Measurements from ENCODE around the gene PARD3B. TPM values are rescaled to one million over a fixed set of nuclear protein-coding genes. Genes with fewer than 3 reads are reported as not detected.

The PARD3B gene
- total RNA-seq, 1 experiment from 2014 or later = 7.6 TPM

DNA sequence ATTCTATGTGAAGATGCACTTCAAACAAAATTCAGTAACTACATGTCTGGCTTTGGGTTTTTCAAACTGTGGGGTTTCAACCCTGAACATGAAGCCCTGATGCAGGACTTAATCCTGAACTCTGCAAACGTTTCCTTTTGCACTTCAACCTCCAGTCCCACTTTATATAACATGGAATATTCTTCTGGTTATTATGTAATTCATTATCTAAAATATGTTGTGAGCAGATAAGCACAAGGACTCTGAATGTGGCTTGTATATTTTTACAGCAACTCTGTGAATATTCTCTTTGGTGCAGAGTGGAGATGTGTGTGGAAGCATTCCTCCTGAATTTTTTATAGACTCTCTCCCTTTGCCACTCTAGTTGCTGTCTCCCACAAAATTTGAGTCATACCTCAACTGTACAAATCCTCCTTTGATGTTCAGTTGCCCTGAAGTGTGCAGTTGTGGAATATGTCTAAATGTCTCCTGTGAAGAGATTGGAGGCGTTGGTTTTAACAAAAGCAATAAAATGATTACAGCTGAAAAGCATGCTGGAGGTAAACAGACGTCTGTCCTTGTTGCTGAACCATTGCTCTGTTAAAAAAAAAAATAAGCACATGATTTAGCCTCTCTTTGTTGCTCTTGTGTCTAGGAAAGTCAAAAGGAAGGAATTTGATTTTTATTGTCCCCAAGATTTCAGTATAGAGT lies 931.9 kb downstream of the PARD3B start:
- H2AFZ ChIP-seq = no peak overlapping the region
- intact Hi-C loops (cut with micrococcal nuclease; ENCODE audit: unreplicated experiment) = no loop called here
- no peaks in the 10 kb centered on the region for H3K9me3 ChIP-seq (ENCODE audit: insufficient read depth, low read depth)
- H3F3A ChIP-seq (ENCODE audit: insufficient read depth, low read depth) = no peaks in the 10 kb centered on the region
- BruUV-seq (replicated peaks) = no TSS peak
- H3K36me3 ChIP-seq (ENCODE audit: low read depth) = no peaks in the 10 kb centered on the region
- no peaks in the 10 kb centered on the region for H3K4me1 ChIP-seq (replicated peaks; ENCODE audit: insufficient read depth)
- H3K4me2 ChIP-seq = no peak overlapping the region
- POLR2A ChIA-PET (ENCODE audit: unreplicated experiment) = no interaction called here
- H3K9me2 ChIP-seq (ENCODE audit: insufficient read depth) = no peaks in the 10 kb centered on the region; the same call in 1 of the 2 replicates
- H3K4me3 ChIP-seq = no peak overlapping the region
- no peak for TF ChIP-seq EZH2 (IDR thresholded peaks at IDR 0.05; ENCODE audit: low read depth)
- TF ChIP-seq, protein P1, sequence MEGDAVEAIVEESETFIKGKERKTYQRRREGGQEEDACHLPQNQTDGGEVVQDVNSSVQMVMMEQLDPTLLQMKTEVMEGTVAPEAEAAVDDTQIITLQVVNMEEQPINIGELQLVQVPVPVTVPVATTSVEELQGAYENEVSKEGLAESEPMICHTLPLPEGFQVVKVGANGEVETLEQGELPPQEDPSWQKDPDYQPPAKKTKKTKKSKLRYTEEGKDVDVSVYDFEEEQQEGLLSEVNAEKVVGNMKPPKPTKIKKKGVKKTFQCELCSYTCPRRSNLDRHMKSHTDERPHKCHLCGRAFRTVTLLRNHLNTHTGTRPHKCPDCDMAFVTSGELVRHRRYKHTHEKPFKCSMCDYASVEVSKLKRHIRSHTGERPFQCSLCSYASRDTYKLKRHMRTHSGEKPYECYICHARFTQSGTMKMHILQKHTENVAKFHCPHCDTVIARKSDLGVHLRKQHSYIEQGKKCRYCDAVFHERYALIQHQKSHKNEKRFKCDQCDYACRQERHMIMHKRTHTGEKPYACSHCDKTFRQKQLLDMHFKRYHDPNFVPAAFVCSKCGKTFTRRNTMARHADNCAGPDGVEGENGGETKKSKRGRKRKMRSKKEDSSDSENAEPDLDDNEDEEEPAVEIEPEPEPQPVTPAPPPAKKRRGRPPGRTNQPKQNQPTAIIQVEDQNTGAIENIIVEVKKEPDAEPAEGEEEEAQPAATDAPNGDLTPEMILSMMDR (conservative IDR thresholded peaks at IDR 0.05) = no peak
- no peak for DNase-seq
- no peaks in the 10 kb centered on the region for H3K79me2 ChIP-seq (ENCODE audit: low read depth)
- no peak overlapping the region for H3K27ac ChIP-seq
- CTCF ChIA-PET = no interaction called here
- H3K27me3 ChIP-seq (ENCODE audit: insufficient read depth, low read depth) = no peaks in the 10 kb centered on the region
- no peaks in the 10 kb centered on the region for H4K20me1 ChIP-seq (ENCODE audit: insufficient read depth)

DNA sequence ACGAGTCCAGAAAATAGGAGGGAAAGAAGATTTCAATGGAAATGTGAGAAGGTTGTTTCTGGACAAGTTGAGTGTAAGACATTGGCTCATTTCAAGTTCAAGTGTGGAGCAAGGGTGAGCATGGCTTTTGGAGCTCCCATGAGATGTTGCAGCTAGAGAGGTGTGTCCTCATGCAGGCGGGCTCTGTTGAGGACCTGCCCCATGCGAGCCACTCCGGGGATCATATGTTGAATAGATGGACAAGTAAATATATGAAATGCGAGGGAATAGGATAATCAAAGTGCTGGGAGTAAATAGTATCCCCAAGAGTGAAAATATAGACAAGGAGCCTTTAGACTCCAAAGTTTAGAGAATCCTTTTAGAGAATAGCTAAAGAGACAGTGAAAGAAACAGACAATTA lies 936.6 kb downstream of the PARD3B start:
- TF ChIP-seq EZH2 (IDR thresholded peaks at IDR 0.05; ENCODE audit: low read depth) = no peak
- TF ChIP-seq, protein P1 (conservative IDR thresholded peaks at IDR 0.05) = no peak
- no peaks in the 10 kb centered on the region; the same call in 1 of the 2 replicates for H3K9me2 ChIP-seq (ENCODE audit: insufficient read depth)
- H3K79me2 ChIP-seq (ENCODE audit: low read depth) = no peaks in the 10 kb centered on the region
- H3F3A ChIP-seq (ENCODE audit: insufficient read depth, low read depth) = no peaks in the 10 kb centered on the region
- H3K27ac ChIP-seq = no peak overlapping the region
- H3K27me3 ChIP-seq (ENCODE audit: insufficient read depth, low read depth) = no peaks in the 10 kb centered on the region
- POLR2A ChIA-PET (ENCODE audit: unreplicated experiment) = no interaction called here
- H3K4me2 ChIP-seq = no peak overlapping the region
- no peaks in the 10 kb centered on the region for H3K36me3 ChIP-seq (ENCODE audit: low read depth)
- no peak for DNase-seq
- intact Hi-C loops (cut with micrococcal nuclease; ENCODE audit: unreplicated experiment) = no loop called here
- no peak overlapping the region for H2AFZ ChIP-seq
- no peaks in the 10 kb centered on the region for H3K9me3 ChIP-seq (ENCODE audit: insufficient read depth, low read depth)
- H3K4me3 ChIP-seq = no peak overlapping the region
- no peaks in the 10 kb centered on the region for H3K4me1 ChIP-seq (replicated peaks; ENCODE audit: insufficient read depth)
- H4K20me1 ChIP-seq (ENCODE audit: insufficient read depth) = no peaks in the 10 kb centered on the region
- CTCF ChIA-PET = no interaction called here
- no TSS peak for BruUV-seq (replicated peaks)

DNA sequence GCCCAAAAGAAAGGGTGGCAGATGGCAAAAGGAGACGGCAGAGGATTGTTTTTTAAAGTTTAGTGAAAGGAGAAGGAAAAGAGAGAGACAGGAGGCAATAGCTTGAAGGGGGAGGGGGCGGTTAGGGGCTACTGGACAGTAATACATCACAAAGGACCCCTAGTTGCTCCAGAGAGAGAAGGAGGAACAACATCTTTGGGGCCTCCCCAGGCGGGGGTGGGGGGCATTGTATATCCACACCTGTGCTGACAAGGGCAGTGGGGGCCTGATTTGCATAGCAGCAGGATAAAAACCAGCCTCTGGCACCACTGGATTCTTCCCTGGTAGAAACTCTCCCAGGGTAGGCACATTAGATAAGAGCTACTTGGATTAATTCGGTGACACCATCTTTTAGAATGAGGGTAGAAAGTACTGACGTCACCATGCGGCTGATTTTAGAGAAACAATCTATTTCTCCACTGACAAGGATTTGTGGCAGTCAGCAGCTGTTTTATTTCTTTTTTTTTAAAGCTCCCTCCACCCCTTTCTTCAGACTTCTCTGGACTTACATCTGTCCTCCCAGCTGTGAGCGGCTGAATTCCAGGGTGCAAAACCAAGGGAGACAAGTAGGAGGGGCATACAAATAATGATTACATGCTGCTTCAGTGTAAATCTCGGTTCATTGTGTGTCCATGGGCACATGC lies 937.3 kb downstream of the PARD3B start:
- no peaks in the 10 kb centered on the region for H3K9me3 ChIP-seq (ENCODE audit: insufficient read depth, low read depth)
- no peaks in the 10 kb centered on the region for H4K20me1 ChIP-seq (ENCODE audit: insufficient read depth)
- H3K4me2 ChIP-seq = no peak overlapping the region
- CTCF ChIA-PET = no interaction called here
- no peak overlapping the region for H2AFZ ChIP-seq
- no TSS peak for BruUV-seq (replicated peaks)
- no peaks in the 10 kb centered on the region for H3K36me3 ChIP-seq (ENCODE audit: low read depth)
- no peak overlapping the region for H3K27ac ChIP-seq
- H3K27me3 ChIP-seq (ENCODE audit: insufficient read depth, low read depth) = no peaks in the 10 kb centered on the region
- DNase-seq = no peak
- no peaks in the 10 kb centered on the region; the same call in 1 of the 2 replicates for H3K9me2 ChIP-seq (ENCODE audit: insufficient read depth)
- POLR2A ChIA-PET (ENCODE audit: unreplicated experiment) = no interaction called here
- intact Hi-C loops (cut with micrococcal nuclease; ENCODE audit: unreplicated experiment) = no loop called here
- no peak for TF ChIP-seq EZH2 (IDR thresholded peaks at IDR 0.05; ENCODE audit: low read depth)
- TF ChIP-seq, protein P1 (conservative IDR thresholded peaks at IDR 0.05) = no peak
- no peak overlapping the region for H3K4me3 ChIP-seq
- H3K4me1 ChIP-seq (replicated peaks; ENCODE audit: insufficient read depth) = no peaks in the 10 kb centered on the region
- no peaks in the 10 kb centered on the region for H3K79me2 ChIP-seq (ENCODE audit: low read depth)
- no peaks in the 10 kb centered on the region for H3F3A ChIP-seq (ENCODE audit: insufficient read depth, low read depth)

All from PC-9 (cell line).